Measurements from ENCODE around the gene VTCN1.

The VTCN1 gene

GRCh38 chr1:117208580-117208979 is 2.1 kb downstream of the VTCN1 start:
- DNase-seq = no peak

GRCh38 chr1:117205368-117205767 is 5.4 kb downstream of the VTCN1 start:
- no peak for DNase-seq

GRCh38 chr1:117201808-117202207 is 8.9 kb downstream of the VTCN1 start:
- peak; percentile 43 for DNase-seq

- no peak for DNase-seq
Observed at GRCh38 chr1:117198097-117198496, 12.6 kb downstream of the VTCN1 start.

- no peak for DNase-seq
Observed at GRCh38 chr1:117189726-117190125, 21.0 kb downstream of the VTCN1 start.

GRCh38 chr1:117188816-117189437 is 21.8 kb downstream of the VTCN1 start:
- DNase-seq = no peak

GRCh38 chr1:117188170-117188815 is 22.4 kb downstream of the VTCN1 start:
- no peak for DNase-seq

- DNase-seq = no peak
Observed at GRCh38 chr1:117183112-117183511, 27.6 kb downstream of the VTCN1 start.

- no peak for DNase-seq
Observed at GRCh38 chr1:117182319-117182718, 28.4 kb downstream of the VTCN1 start.

GRCh38 chr1:117181630-117182041 is 29.1 kb downstream of the VTCN1 start:
- DNase-seq = no peak

GRCh38 chr1:117180147-117180967 is 30.4 kb downstream of the VTCN1 start:
- DNase-seq = peak; percentile 36

GRCh38 chr1:117179471-117179870 is 31.3 kb downstream of the VTCN1 start:
- DNase-seq = no peak

GRCh38 chr1:117178756-117179155 is 32.0 kb downstream of the VTCN1 start:
- DNase-seq = no peak

GRCh38 chr1:117177376-117177775 is 33.4 kb downstream of the VTCN1 start:
- no peak for DNase-seq

- no peak for DNase-seq
Observed at GRCh38 chr1:117176579-117176978, 34.1 kb downstream of the VTCN1 start.

- DNase-seq = no peak
Observed at GRCh38 chr1:117174851-117175250, 35.9 kb downstream of the VTCN1 start.

GRCh38 chr1:117173691-117174090 is 37.0 kb downstream of the VTCN1 start:
- DNase-seq = no peak

- DNase-seq = no peak
Observed at GRCh38 chr1:117173006-117173405, 37.7 kb downstream of the VTCN1 start.

GRCh38 chr1:117171900-117172511 is 38.7 kb downstream of the VTCN1 start:
- peak; percentile 77 for DNase-seq

GRCh38 chr1:117169871-117170596 is 40.7 kb downstream of the VTCN1 start:
- DNase-seq = no peak

- peak; percentile 59 for DNase-seq
Observed at GRCh38 chr1:117167402-117167801, 43.3 kb downstream of the VTCN1 start.

GRCh38 chr1:117166076-117166475 is 44.7 kb downstream of the VTCN1 start:
- DNase-seq = peak; percentile 72

GRCh38 chr1:117164209-117164608 is 46.5 kb downstream of the VTCN1 start:
- DNase-seq = no peak
